ENCODE results near the gene NIT1. TPM values are rescaled to one million over a fixed set of nuclear protein-coding genes. Genes with fewer than 3 reads are reported as not detected.

NIT1 gene
- total and polyA plus RNA-seq, 9 of the 15 experiments (the other 6 are each of a cell fraction or from before 2014, with no cell fraction given) = 18.4 to 76.0 (median 33.7) TPM

DNA sequence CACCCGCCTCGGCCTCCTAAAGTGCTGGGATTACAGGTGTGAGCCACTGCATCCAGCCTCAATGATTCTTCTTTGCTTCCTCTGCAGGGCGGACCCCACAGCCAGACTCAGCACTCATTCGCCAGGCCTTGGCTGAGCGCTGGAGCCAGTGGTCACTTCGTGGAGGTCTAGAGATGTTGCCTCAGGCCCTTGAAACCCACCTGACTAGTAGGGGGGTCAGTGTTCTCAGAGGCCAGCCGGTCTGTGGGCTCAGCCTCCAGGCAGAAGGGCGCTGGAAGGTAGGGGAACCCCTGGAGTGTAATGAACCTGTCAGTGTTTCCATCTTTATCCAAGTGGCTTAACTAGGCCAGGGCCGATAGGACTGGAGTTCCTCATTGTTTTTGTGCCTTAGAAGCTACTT lies 51.0 kb downstream of the NIT1 start:
- POLR2A ChIA-PET = interaction anchor here (3.1 to 4.7 kb wide), 2 partner anchors 8 to 14 kb away, joined by 12 to 33 read pairs; partner anchors contain the start of gene B4GALT3
- TF ChIP-seq ZBTB34 (CRISPR knock-in tag; IDR thresholded peaks at IDR 0.05) (no peak), SRSF3 (IDR thresholded peaks at IDR 0.05; ENCODE audit: insufficient read depth, low read length) (no peak), E2F4 (CRISPR knock-in tag; IDR thresholded peaks at IDR 0.05; ENCODE audit: low read depth) (no peak), RHOXF2B (CRISPR knock-in tag; conservative IDR thresholded peaks at IDR 0.05) (no peak), RBM25 (IDR thresholded peaks at IDR 0.05; ENCODE audit: low read depth, low read length, severe bottlenecking) (no peak), HSF4 (CRISPR knock-in tag; IDR thresholded peaks at IDR 0.05; ENCODE audit: borderline replicate concordance) (no peak), ELK3 (CRISPR knock-in tag; IDR thresholded peaks at IDR 0.05) (no peak), TFAM (CRISPR knock-in tag; conservative IDR thresholded peaks at IDR 0.05) (no peak), CTCF (IDR thresholded peaks at IDR 0.05 in 2 of 3, conservative IDR thresholded peaks at IDR 0.05 in 1 of 3; ENCODE audit: insufficient read depth in 2 of 3, low read depth in 1 of 3, low read length in 3 of 3) (no peak), CBX2 (IDR thresholded peaks at IDR 0.05; ENCODE audit: insufficient read depth, low read length, poor library complexity, severe bottlenecking) (no peak)

More for the DNA sequence above, 51.0 kb downstream of the NIT1 start:
- H3K4me2 ChIP-seq (ENCODE audit: insufficient read depth, low read length) = no peak overlapping the region
- 92% methylated on average over 9 of the region's 9 CpGs for WGBS (ENCODE audit: insufficient coverage, low coverage, missing lambda C conversion rate)
- H3K36me3 ChIP-seq (ENCODE audit: control insufficient read depth, insufficient read depth, low read length) = peaks cover 72% of the 10 kb centered on the region
- no peaks in the 10 kb centered on the region for H4K20me1 ChIP-seq (replicated peaks; ENCODE audit: control insufficient read depth, insufficient read depth, low read length)
- peak overlapping the region in 1 of 2 experiments; percentile 73; a peak in 2 of 4 replicates for H3K9ac ChIP-seq (ENCODE audit: insufficient read depth in 1 of 2, low read depth in 2 of 2, low read length in 2 of 2)
- H3K27ac ChIP-seq (ENCODE audit: extremely low read depth, low read depth, low read length) = peak overlapping the region; percentile 37; the same call in 1 of the 3 replicates
- no peak for FAIRE-seq
- intact Hi-C loops (cut with micrococcal nuclease) (loop anchor here (5.0 kb wide), 1 partner anchor 37 kb away; the partner anchor contains the start of gene DEDD), in situ Hi-C loops (cut with MboI) (no loop called here)
- no TSS peak for BruUV-seq (replicated peaks)
- no peaks in the 10 kb centered on the region for H3K9me1 ChIP-seq (ENCODE audit: control insufficient read depth, insufficient read depth, low read length)
- DNase-seq (ENCODE audit: extremely low read depth in 1 of 4, low spot score in 3 of 4) = no peak
- peaks cover 26 to 49% of the 10 kb centered on the region in 2 experiments for H3K4me1 ChIP-seq (replicated peaks in 1 of 2; ENCODE audit: control insufficient read depth in 2 of 2, insufficient read depth in 2 of 2, low read length in 2 of 2)
- H3K27me3 ChIP-seq (ENCODE audit: control insufficient read depth in 2 of 2, insufficient read depth in 2 of 2, low read length in 2 of 2) = no peaks in the 10 kb centered on the region
- H3K4me3 ChIP-seq = no peak overlapping the region
- H3K79me2 ChIP-seq (ENCODE audit: control insufficient read depth, insufficient read depth, low read length) = peaks cover 31% of the 10 kb centered on the region
- ATAC-seq = no peak
- no peaks in the 10 kb centered on the region for H3K9me3 ChIP-seq (replicated peaks; ENCODE audit: control insufficient read depth, insufficient read depth, low read depth, low read length)
- H2AFZ ChIP-seq (ENCODE audit: low read depth, low read length) = no peak overlapping the region
- CTCF ChIA-PET (ENCODE audit: low intra/inter-chr PET ratio) = no interaction called here

Data from K562 (cell line).